ENCODE data around the gene RIMS4. TPM values are rescaled to one million over a fixed set of nuclear protein-coding genes. Genes with fewer than 3 reads are reported as not detected.
"Not testable (repeated sequence)": the region's sequence is repeated elsewhere in the genome, so short reads cannot be mapped to it uniquely, and the experiment has no call there.

The RIMS4 gene
- total RNA-seq, 2 experiments from 2014 or later, result 0.08 TPM; not detected in 1

DNA sequence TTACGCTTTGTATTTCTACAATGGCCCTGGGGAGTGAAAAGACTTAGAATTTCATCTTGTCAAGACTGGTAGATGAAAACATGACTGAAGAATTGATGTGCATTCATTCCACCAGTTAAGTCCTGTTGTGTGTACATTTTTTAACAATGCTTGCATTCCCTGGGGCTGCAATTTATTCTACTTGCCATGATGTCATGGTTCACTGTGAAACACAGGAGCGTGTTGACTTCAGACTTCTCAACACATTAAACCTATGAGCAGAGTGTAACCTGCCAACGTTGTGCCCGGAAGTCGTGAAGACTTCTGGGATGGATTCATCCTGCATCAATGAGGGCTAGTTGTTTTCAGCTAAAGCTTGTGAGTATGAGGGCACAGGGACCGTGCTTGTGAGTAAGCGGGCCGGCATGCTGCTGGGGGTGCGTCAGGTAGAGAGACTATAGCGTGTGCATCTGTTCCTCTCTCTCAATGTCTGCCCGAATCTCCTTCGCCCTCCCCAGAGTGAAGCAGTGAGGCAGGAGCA, 26.3 kb upstream of the RIMS4 start:
- H3K27me3 Mint-ChIP-seq, result peaks cover 10% of the 10 kb centered on the region
- no peak overlapping the region for H3K4me3 Mint-ChIP-seq
- DNase-seq, result no peak
- H3K36me3 Mint-ChIP-seq, result no peaks in the 10 kb centered on the region
- H3K9me3 Mint-ChIP-seq, result no peaks in the 10 kb centered on the region
- no peak overlapping the region for H3K27ac Mint-ChIP-seq
- H3K4me1 Mint-ChIP-seq, result peaks cover 7% of the 10 kb centered on the region

- H3K4me3 Mint-ChIP-seq, result no peak overlapping the region
- no peak overlapping the region for H3K27ac Mint-ChIP-seq
- H3K4me1 Mint-ChIP-seq, result peaks cover 7% of the 10 kb centered on the region
- H3K9me3 Mint-ChIP-seq, result no peaks in the 10 kb centered on the region
- H3K27me3 Mint-ChIP-seq, result peaks cover 20% of the 10 kb centered on the region
- no peaks in the 10 kb centered on the region for H3K36me3 Mint-ChIP-seq
- DNase-seq, result no peak
These were observed 25.4 kb upstream of the RIMS4 start for GRCh38 chr20:44835661-44836221.

DNA sequence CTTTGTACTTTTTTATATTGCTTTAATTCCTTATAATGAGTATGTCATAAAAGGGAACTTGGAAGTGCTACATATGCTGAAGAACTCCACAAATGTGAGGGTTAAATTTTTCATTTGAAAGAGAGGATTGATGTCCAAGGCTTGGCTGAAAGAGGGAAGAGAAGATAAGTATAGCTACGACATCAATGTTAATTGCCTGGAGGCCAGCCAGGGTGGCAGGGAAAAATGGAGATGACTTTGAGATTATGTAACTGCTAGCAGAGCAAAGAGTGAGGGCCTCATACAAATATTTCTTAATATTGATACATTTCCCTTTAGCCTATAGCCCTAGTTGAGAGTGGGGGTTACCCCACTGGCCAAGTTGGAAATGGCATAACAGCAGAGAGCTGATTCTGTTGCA, 24.8 kb upstream of the RIMS4 start:
- Mint-ChIP-seq H3K4me3 (no peak overlapping the region), H3K36me3 (no peaks in the 10 kb centered on the region), H3K27ac (peak overlapping the region; percentile 70), H3K27me3 (peaks cover 24% of the 10 kb centered on the region), H3K4me1 (peaks cover 7% of the 10 kb centered on the region), H3K9me3 (peaks cover 2% of the 10 kb centered on the region)
- DNase-seq, result no peak

DNA sequence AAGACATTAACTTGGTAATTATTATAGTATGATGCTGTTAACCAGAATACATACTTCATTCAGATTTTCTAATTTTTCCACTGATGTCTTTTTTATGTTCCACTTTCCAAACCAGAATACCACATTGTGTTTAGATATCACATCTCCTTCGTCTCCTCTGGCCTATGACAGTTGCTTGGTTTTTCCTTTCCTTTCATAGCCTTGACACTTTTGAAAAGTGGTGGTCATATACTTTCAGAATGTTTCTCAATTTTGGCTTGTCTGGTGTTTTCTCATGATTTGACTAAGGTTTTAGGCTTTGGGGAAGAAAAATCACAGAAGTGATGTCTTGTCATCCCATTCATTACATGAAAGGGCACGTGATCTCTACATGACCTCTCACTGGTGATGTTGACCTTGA, 24.3 kb upstream of the RIMS4 start:
- Mint-ChIP-seq H3K9me3 (peaks cover 2% of the 10 kb centered on the region), H3K4me1 (peaks cover 7% of the 10 kb centered on the region), H3K27me3 (peaks cover 24% of the 10 kb centered on the region), H3K27ac (peak overlapping the region; percentile 70), H3K4me3 (no peak overlapping the region), H3K36me3 (no peaks in the 10 kb centered on the region)
- DNase-seq, result no peak

- no peak for DNase-seq
- Mint-ChIP-seq H3K9me3 (peaks cover 2% of the 10 kb centered on the region), H3K27me3 (peaks cover 33% of the 10 kb centered on the region), H3K4me1 (peaks cover 7% of the 10 kb centered on the region), H3K4me3 (no peak overlapping the region), H3K36me3 (no peaks in the 10 kb centered on the region), H3K27ac (no peak overlapping the region)
These were observed 23.1 kb upstream of the RIMS4 start for GRCh38 chr20:44833437-44833836.

DNA sequence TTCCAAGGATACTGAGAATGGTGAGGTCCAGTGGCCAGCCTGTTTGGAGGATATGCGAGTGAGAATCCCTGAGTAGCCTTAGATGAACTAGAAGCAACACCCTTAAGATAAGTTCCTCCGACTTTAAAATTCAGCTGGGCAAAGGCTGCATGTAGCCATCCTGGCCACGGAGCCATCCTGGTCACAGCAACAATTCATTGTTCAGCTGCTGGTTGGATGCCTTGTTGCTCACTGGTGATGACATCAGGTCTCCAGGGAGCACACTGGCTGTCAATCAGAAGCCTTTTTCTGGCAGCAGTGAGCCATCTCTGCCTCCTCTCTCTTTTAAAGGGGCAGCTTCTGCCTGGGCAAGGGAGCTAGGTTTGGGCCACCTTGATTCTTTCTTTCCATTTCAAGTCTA, 22.4 kb upstream of the RIMS4 start:
- H3K4me3 Mint-ChIP-seq, result no peak overlapping the region
- H3K27me3 Mint-ChIP-seq, result peaks cover 34% of the 10 kb centered on the region
- H3K4me1 Mint-ChIP-seq, result peaks cover 7% of the 10 kb centered on the region
- no peak overlapping the region for H3K27ac Mint-ChIP-seq
- no peaks in the 10 kb centered on the region for H3K36me3 Mint-ChIP-seq
- peaks cover 2% of the 10 kb centered on the region for H3K9me3 Mint-ChIP-seq
- DNase-seq, result no peak

DNA sequence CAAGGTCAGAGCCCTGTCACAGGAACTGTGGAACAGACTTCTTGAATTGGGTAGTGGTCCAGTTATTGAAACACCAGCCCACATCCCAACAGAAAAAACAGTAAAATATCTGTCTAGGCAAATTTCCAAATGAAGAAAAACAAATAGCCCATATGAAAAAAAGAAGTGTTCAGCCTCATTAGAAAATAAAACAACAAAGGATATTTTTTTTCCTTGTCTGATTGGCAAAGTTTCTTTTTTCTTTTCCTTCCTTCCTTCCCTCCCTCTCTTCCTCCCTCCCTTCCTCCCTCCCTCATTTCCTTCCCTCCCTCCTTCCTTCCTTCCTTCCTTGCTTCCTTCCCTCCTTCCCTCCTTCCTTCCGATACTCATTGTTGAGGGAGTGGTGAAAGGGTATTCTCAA, 20.6 kb upstream of the RIMS4 start:
- DNase-seq, result no peak
- Mint-ChIP-seq H3K27ac (no peak overlapping the region), H3K4me1 (peaks cover 7% of the 10 kb centered on the region), H3K27me3 (peaks cover 34% of the 10 kb centered on the region), H3K4me3 (no peak overlapping the region), H3K36me3 (no peaks in the 10 kb centered on the region), H3K9me3 (peaks cover 2% of the 10 kb centered on the region)

DNA sequence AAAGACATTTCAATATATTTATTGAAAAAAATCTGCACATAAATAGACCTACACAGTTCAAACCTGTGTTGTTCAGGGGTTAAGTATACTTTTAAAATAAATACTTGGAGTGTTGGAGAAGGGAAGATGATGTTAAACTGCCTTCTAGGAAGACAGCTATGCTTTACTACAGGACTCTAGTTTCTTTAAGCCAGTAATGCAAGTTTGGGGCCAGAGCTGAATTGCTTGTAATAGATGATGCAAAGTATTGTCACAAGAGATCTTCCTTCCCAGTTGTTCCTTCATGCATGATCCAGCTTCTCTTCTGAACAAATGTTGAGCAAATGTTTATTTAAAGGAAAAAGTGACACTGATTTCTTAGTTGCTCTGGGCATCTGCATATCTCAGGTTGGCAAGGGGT, 20.2 kb upstream of the RIMS4 start:
- Mint-ChIP-seq H3K27me3 (peaks cover 34% of the 10 kb centered on the region), H3K27ac (no peak overlapping the region), H3K9me3 (peaks cover 2% of the 10 kb centered on the region), H3K36me3 (no peaks in the 10 kb centered on the region), H3K4me3 (no peak overlapping the region), H3K4me1 (peaks cover 7% of the 10 kb centered on the region)
- DNase-seq, result no peak

DNA sequence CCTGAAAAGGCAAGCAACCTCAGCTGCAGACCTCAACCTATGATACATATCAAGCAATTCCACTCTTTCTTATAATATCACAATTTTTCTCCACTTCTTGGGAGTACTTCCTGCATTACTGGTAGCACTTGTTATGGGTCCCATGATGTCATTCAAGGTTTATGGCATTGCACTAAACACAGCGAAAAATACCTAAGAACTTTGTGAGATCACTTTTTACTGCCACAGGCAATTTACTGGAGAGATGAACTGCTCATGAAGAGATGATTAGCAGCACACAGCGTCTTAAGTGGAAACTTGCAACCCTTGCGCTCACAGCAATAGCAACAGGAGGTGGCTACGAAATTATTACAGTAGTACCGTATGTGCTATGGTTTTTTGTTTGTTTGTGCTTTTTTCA, 19.3 kb upstream of the RIMS4 start:
- H3K27ac Mint-ChIP-seq, result no peak overlapping the region
- H3K9me3 Mint-ChIP-seq, result peaks cover 2% of the 10 kb centered on the region
- H3K36me3 Mint-ChIP-seq, result no peaks in the 10 kb centered on the region
- no peak for DNase-seq
- H3K4me1 Mint-ChIP-seq, result peaks cover 2% of the 10 kb centered on the region
- H3K27me3 Mint-ChIP-seq, result peaks cover 34% of the 10 kb centered on the region
- no peak overlapping the region for H3K4me3 Mint-ChIP-seq

GRCh38 chr20:44828640-44829039, 18.3 kb upstream of the RIMS4 start:
- peaks cover 34% of the 10 kb centered on the region for H3K27me3 Mint-ChIP-seq
- H3K27ac Mint-ChIP-seq, result no peak overlapping the region
- no peaks in the 10 kb centered on the region for H3K4me1 Mint-ChIP-seq
- H3K4me3 Mint-ChIP-seq, result no peak overlapping the region
- DNase-seq, result no peak
- H3K36me3 Mint-ChIP-seq, result no peaks in the 10 kb centered on the region
- peaks cover 2% of the 10 kb centered on the region for H3K9me3 Mint-ChIP-seq

DNA sequence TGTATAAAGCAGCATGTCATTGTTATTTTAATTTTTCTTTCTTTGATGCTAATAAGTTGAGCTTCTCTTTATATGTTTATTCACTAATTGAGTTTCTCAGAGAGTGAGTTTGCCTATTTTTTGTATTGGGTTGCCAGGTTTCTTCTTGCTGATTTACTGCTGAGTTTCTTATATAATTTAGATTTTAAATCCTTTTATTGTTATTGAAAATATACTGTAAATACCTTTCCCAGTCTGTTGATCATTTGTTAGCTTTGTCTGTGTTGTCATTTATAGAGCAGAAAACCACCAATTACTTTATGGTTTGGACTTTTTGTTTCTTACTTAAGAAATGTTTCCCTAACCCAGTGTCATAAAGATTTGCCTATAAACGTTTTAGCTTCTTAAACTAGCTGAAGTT, 17.1 kb upstream of the RIMS4 start:
- DNase-seq, result no peak
- Mint-ChIP-seq H3K9me3 (peaks cover 2% of the 10 kb centered on the region), H3K4me1 (no peaks in the 10 kb centered on the region), H3K36me3 (no peaks in the 10 kb centered on the region), H3K27ac (no peak overlapping the region), H3K27me3 (peaks cover 27% of the 10 kb centered on the region), H3K4me3 (no peak overlapping the region)

GRCh38 chr20:44821576-44821975, 11.2 kb upstream of the RIMS4 start:
- not testable (repeated sequence) for H3K36me3 Mint-ChIP-seq

DNA sequence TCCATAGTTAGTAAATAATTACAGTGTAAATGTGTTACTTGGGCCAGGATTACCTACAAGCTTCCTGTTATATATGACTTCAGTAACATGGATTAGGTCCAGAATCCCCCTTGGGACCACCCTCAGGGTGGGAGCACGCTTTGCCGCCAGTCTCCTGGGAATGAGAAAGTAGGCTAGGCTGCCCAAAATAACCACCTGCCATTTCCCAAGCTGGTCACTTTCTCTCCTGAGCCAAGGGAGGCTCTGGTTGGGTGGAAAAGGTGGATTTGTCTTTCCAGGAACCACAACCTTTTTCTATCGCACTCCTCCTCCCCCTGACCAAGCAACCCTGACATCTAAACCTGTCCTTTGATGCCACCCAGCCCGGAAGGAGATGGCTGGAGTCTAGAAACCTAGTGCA, 9.6 kb upstream of the RIMS4 start:
- H3K4me3 Mint-ChIP-seq, result no peak overlapping the region
- DNase-seq, result no peak
- H3K27ac Mint-ChIP-seq, result no peak overlapping the region
- no peaks in the 10 kb centered on the region for H3K36me3 Mint-ChIP-seq
- H3K27me3 Mint-ChIP-seq, result no peaks in the 10 kb centered on the region
- H3K9me3 Mint-ChIP-seq, result no peaks in the 10 kb centered on the region
- H3K4me1 Mint-ChIP-seq, result no peaks in the 10 kb centered on the region

More at GRCh38 chr20:44821576-44821975, 11.2 kb upstream of the RIMS4 start:
- H3K4me1 Mint-ChIP-seq, H3K9me3 Mint-ChIP-seq, H3K27ac Mint-ChIP-seq, H3K27me3 Mint-ChIP-seq, H3K4me3 Mint-ChIP-seq, DNase-seq: not testable (repeated sequence)

DNA sequence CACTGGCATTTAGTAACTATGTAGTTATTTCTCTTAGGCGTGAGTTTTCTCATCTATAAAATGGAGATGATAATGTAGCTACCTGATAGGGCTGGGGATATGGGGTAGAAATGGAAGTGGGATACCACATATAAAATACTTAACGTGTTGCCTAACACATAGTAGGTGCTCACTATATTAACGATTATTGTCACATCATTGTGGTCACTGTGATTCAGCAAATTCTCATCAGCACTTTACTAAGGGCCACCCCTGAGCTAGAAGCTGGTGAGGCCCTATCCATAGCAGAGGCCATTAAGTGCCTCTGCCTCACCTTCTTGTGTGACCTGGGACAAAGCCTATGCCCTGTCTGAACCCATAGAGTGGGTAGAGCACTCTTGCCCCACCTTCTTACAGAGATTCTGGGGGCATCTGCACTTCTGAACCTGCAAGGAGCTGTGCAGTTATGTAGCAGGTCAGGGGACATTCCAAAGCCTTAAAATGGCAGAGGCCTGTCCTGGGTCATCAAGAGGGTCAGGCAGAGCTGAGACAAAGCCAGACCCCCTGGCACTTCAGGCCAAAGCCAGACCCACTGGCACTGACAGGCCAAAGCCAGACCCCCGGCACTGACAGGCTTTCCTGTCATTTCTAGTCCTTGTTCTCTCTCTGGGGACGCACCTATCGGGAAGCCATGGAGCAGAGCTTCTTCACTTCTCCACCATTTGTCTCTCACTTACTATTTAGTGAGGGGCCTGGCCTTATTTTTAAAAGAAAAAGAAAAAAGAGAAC, 7.0 kb upstream of the RIMS4 start:
- Mint-ChIP-seq H3K4me3 (no peak overlapping the region), H3K9me3 (no peaks in the 10 kb centered on the region), H3K4me1 (no peaks in the 10 kb centered on the region), H3K27ac (no peak overlapping the region), H3K36me3 (no peaks in the 10 kb centered on the region), H3K27me3 (peaks cover 11% of the 10 kb centered on the region)
- DNase-seq, result no peak

DNA sequence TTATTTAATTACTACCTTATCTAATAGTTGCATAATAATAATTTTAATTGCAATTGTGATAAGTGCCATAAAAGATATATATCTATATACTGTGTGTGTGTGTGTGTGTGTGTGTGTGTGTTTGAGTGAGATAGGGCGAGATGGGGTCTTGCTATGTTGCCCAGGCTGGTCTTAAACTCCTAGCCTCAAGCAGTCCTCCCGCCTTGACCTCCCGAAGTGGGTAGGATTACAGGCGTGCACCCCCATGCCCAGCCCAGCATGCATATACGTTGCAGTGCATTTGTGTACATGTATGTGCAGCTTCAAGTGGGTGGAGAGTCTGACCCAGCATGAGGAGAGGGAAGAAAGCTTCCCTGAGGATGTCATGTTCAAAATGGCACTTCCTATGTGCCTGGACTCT, 4.6 kb upstream of the RIMS4 start:
- Mint-ChIP-seq H3K27me3 (peaks cover 21% of the 10 kb centered on the region), H3K27ac (no peak overlapping the region), H3K36me3 (no peaks in the 10 kb centered on the region), H3K9me3 (no peaks in the 10 kb centered on the region), H3K4me1 (no peaks in the 10 kb centered on the region), H3K4me3 (no peak overlapping the region)
- DNase-seq, result no peak

DNA sequence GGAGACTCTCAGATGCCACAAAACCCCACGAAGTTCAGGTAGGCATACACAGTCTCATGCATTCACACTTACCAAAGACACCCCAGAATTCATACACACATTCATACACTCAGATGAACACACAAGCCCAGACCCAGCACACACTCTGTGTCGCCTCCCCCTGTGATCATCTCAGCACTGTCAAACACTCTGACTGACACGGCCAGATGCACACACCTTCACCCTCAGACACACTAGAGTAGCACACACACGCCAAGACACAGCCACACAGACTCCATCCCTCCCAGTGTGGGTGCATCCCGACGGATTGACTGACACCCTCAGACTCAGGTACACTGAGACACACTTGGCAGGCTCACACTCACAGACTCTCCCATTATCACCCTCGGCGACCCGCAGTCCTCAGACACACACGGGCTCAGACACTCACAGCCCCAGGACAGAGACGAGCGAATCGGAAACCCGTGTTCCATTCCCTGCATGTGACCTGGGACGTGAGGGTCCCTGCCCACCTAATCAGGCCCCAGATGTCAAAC, 872 bp upstream of the RIMS4 start:
- Mint-ChIP-seq H3K27me3 (peaks cover 58% of the 10 kb centered on the region), H3K4me1 (no peaks in the 10 kb centered on the region), H3K36me3 (no peaks in the 10 kb centered on the region), H3K9me3 (no peaks in the 10 kb centered on the region), H3K4me3 (peak overlapping the region; percentile 45), H3K27ac (no peak overlapping the region)
- no peak for DNase-seq

Data from activated naive CD8-positive, alpha-beta T cell treated with anti-CD3 and anti-CD28 coated beads for 36 hours (primary cell).